Ovary (tissue), 3 donors: ENCODE data around the gene LIN37.

Experiments used
- POLR2A ChIP-seq: fragments of 450-650 bp; IDR thresholded peaks from one replicate; pipeline ENCODE4 v1.6.1; 2017; ENCODE audit warnings: antibody characterized with exemption, mild to moderate bottlenecking, moderate library complexity
- TF ChIP-seq, protein P1 (sequence below), 3 donors: fragments of 450-650 bp in 2 of 3; fragments of 200-600 bp in 1 of 3; IDR thresholded peaks; one replicate each; pipeline versions ENCODE4 v1.5.1 to v1.8.0; 2016 to 2022; ENCODE audit warnings: antibody characterized with exemption in 3 of 3, mild to moderate bottlenecking in 1 of 3
- donor health status: DM: no; HTN: no; CAD: no.

GRCh38 chr19:35774274-35775045 is 26.1 kb downstream of the LIN37 start:
- TF ChIP-seq, protein P1, sequence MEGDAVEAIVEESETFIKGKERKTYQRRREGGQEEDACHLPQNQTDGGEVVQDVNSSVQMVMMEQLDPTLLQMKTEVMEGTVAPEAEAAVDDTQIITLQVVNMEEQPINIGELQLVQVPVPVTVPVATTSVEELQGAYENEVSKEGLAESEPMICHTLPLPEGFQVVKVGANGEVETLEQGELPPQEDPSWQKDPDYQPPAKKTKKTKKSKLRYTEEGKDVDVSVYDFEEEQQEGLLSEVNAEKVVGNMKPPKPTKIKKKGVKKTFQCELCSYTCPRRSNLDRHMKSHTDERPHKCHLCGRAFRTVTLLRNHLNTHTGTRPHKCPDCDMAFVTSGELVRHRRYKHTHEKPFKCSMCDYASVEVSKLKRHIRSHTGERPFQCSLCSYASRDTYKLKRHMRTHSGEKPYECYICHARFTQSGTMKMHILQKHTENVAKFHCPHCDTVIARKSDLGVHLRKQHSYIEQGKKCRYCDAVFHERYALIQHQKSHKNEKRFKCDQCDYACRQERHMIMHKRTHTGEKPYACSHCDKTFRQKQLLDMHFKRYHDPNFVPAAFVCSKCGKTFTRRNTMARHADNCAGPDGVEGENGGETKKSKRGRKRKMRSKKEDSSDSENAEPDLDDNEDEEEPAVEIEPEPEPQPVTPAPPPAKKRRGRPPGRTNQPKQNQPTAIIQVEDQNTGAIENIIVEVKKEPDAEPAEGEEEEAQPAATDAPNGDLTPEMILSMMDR (IDR thresholded peaks at IDR 0.05), result no peak
- no peak for TF ChIP-seq POLR2A
